Glomerular endothelial cell (primary cell): ENCODE data around the gene NDUFV3. TPM values are rescaled to one million over a fixed set of nuclear protein-coding genes. Genes with fewer than 3 reads are reported as not detected.

Experiments
- total RNA-seq: library from RNA; depleted of rRNA; stranded (reverse); fragments of >200 nt; gene quantifications from 2 replicates; pipeline ENCODE4 v1.2.3, GENCODE V29; 2015

NDUFV3 gene
- total RNA-seq, 1 donor from 2014 or later, result 49.3 TPM

Other genes starting within 250 kb of the NDUFV3 start
- gene PDE9A, start 239.7 kb upstream of the NDUFV3 start, total RNA-seq, result 0.19 and 0.41 TPM in 2 replicates
- 9.8 and 13.1 TPM in 2 replicates for gene WDR4, start 13.8 kb upstream of the NDUFV3 start, total RNA-seq
- gene ERVH48-1, start 32.3 kb downstream of the NDUFV3 start, total RNA-seq, result not detected in 2 replicates
- gene PKNOX1, start 81.3 kb downstream of the NDUFV3 start, total RNA-seq, result 21.1 and 22.9 TPM in 2 replicates
- gene CBS, start 182.5 kb downstream of the NDUFV3 start, total RNA-seq, result 14.3 and 25.7 TPM in 2 replicates
- 37.6 and 61.5 TPM in 2 replicates for gene U2AF1, start 214.3 kb downstream of the NDUFV3 start, total RNA-seq